IMR-90 (cell line): ENCODE data around the gene USP28. TPM values are rescaled to one million over a fixed set of nuclear protein-coding genes. Genes with fewer than 3 reads are reported as not detected.

Experiments
- ATAC-seq: fragments of 200-7000 bp; cut with Tn5 transposase; 2 replicates; pipeline ENCODE4 v1.9.1; 2020; ENCODE audit warnings: low read depth, mild to moderate bottlenecking, moderate library complexity
- BruUV-seq: library from RNA; stranded (reverse); fragments of 400-500 nt; replicated peaks from 2 replicates; lab custom pipeline; 2021; lab: Mats Ljungman, UMichigan
- CTCF ChIA-PET: fragments of 300-600 bp; formaldehyde crosslinking; extraction: SDS; loops from one replicate; lab custom pipeline; 2021; ENCODE audit warnings: antibody characterized with exemption; lab: Yijun Ruan, JAX
- POLR2A ChIA-PET: fragments of 300-600 bp; sonication (Branson Sonifier 250); formaldehyde crosslinking; loops from one replicate; lab custom pipeline; 2022; ENCODE audit warnings: antibody characterized with exemption; ENCODE audit not compliant: unreplicated experiment; lab: Charles Lee
- DNase-seq: peaks from one replicate; pipeline ENCODE4 v3.0.0; 2013
- H2AFZ ChIP-seq: replicated peaks from 2 replicates; pipeline ENCODE3; 2013; ENCODE audit warnings: low read length, mild to moderate bottlenecking; ENCODE audit not compliant: poor library complexity
- H2AK5ac ChIP-seq: 2 replicates; pipeline ENCODE4 v1.6.1; 2013; ENCODE audit warnings: low read depth, low read length, inconsistent platforms
- H2AK9ac ChIP-seq: replicated peaks from 2 replicates; pipeline ENCODE3; 2013; ENCODE audit warnings: mild to moderate bottlenecking, low read depth, low read length, moderate library complexity; ENCODE audit not compliant: poor library complexity
- H2BK120ac ChIP-seq: 2 replicates; pipeline ENCODE4 v1.6.1; 2013; ENCODE audit warnings: low read depth, low read length, inconsistent platforms
- H2BK15ac ChIP-seq: 3 replicates; pipeline ENCODE4 v1.6.1; 2013; ENCODE audit warnings: low read depth, low read length, inconsistent platforms
- H2BK20ac ChIP-seq: 2 replicates; pipeline ENCODE4 v1.6.1; 2013; ENCODE audit warnings: low read depth, mild to moderate bottlenecking, inconsistent platforms, low read length, moderate library complexity
- H2BK5ac ChIP-seq: 2 replicates; pipeline ENCODE4 v1.6.1; 2013; ENCODE audit warnings: mild to moderate bottlenecking, low read depth, low read length, inconsistent platforms; ENCODE audit not compliant: poor library complexity, severe bottlenecking
- H3K14ac ChIP-seq: replicated peaks from 2 replicates; pipeline ENCODE4 v1.6.1; 2013; ENCODE audit warnings: low read depth, low read length, inconsistent platforms
- H3K18ac ChIP-seq: 2 replicates; pipeline ENCODE4 v1.6.1; 2013; ENCODE audit warnings: low read depth, low read length, control low read depth
- H3K23ac ChIP-seq: 2 replicates; pipeline ENCODE4 v1.6.1; 2013; ENCODE audit warnings: low read depth, low read length, inconsistent platforms
- H3K27ac ChIP-seq: 2 replicates; pipeline ENCODE4 v1.5.1; 2013; ENCODE audit warnings: mild to moderate bottlenecking, control low read depth, low read length; ENCODE audit not compliant: insufficient read depth
- H3K27me3 ChIP-seq: 2 replicates; pipeline ENCODE4 v1.6.1; 2013; ENCODE audit warnings: low read length; ENCODE audit not compliant: control insufficient read depth, insufficient read depth
- H3K36me3 ChIP-seq: 2 replicates; pipeline ENCODE4 v1.6.1; 2013; ENCODE audit warnings: low read length, mixed read lengths; ENCODE audit not compliant: control insufficient read depth, insufficient read depth
- H3K4ac ChIP-seq: 2 replicates; pipeline ENCODE4 v1.6.1; 2013; ENCODE audit warnings: low read depth, low read length, inconsistent platforms
- H3K4me1 ChIP-seq: 2 replicates; pipeline ENCODE4 v1.6.1; 2013; ENCODE audit warnings: low read length, mixed read lengths; ENCODE audit not compliant: control insufficient read depth, insufficient read depth
- H3K4me2 ChIP-seq: 2 replicates; pipeline ENCODE4 v1.6.1; 2013; ENCODE audit warnings: low read depth, mild to moderate bottlenecking, control low read depth, low read length, moderate library complexity
- H3K4me3 ChIP-seq: 2 replicates; pipeline ENCODE4 v1.5.1; 2013; ENCODE audit warnings: low read depth, mild to moderate bottlenecking, control low read depth, low read length, moderate library complexity; ENCODE audit not compliant: insufficient read depth
- H3K56ac ChIP-seq: 2 replicates; pipeline ENCODE4 v1.6.1; 2013; ENCODE audit warnings: low read length, inconsistent platforms; ENCODE audit not compliant: insufficient read depth; ENCODE audit errors: extremely low read depth
- H3K79me1 ChIP-seq, 2 experiments: 2 replicates each; pipeline ENCODE4 v1.6.1; 2013; ENCODE audit warnings: low read length in 2 of 2, inconsistent platforms in 1 of 2, low read depth in 1 of 2
- H3K9ac ChIP-seq: 2 replicates; pipeline ENCODE4 v1.6.1; 2013; ENCODE audit warnings: low read depth, low read length, control low read depth
- H3K9me1 ChIP-seq: 2 replicates; pipeline ENCODE4 v1.6.1; 2013; ENCODE audit warnings: low read length, inconsistent platforms; ENCODE audit not compliant: insufficient read depth
- H3K9me3 ChIP-seq: 2 replicates; pipeline ENCODE4 v1.6.1; 2013; ENCODE audit warnings: low read length; ENCODE audit not compliant: control insufficient read depth, insufficient read depth
- H4K20me1 ChIP-seq: 2 replicates; pipeline ENCODE4 v1.6.1; 2013; ENCODE audit warnings: low read length, inconsistent platforms; ENCODE audit not compliant: insufficient read depth
- H4K5ac ChIP-seq: 2 replicates; pipeline ENCODE4 v1.6.1; 2013; ENCODE audit warnings: mild to moderate bottlenecking, low read depth, low read length, control low read depth
- H4K8ac ChIP-seq, 2 experiments: 2 replicates each; pipeline ENCODE4 v1.6.1; 2013; ENCODE audit warnings: low read depth in 2 of 2, low read length in 2 of 2, control low read depth in 1 of 2, inconsistent platforms in 1 of 2
- H4K91ac ChIP-seq: 2 replicates; pipeline ENCODE4 v1.6.1; 2013; ENCODE audit warnings: low read depth, low read length, inconsistent platforms; ENCODE audit not compliant: insufficient read depth
- BHLHE40 ChIP-seq: fragments of 150-350 bp; IDR thresholded peaks from 2 replicates; pipeline ENCODE4 v1.6.1; 2016; ENCODE audit warnings: mild to moderate bottlenecking, low read depth, low read length
- FOS ChIP-seq: fragments of 150-350 bp; IDR thresholded peaks from 2 replicates; pipeline ENCODE4 v1.6.1; 2016; ENCODE audit warnings: low read depth, low read length
- MAFK ChIP-seq: IDR thresholded peaks from 2 replicates; pipeline ENCODE4 v1.6.1; 2012; ENCODE audit warnings: low read depth, low read length, improper control_type of control experiment
- POLR2A ChIP-seq: IDR thresholded peaks from 2 replicates; pipeline ENCODE4 v1.6.1; 2012; ENCODE audit warnings: mild to moderate bottlenecking, low read depth, low read length
- RAD21 ChIP-seq: IDR thresholded peaks from 2 replicates; pipeline ENCODE4 v1.6.1; 2012; ENCODE audit warnings: low read length, improper control_type of control experiment
- RCOR1 ChIP-seq: IDR thresholded peaks from 2 replicates; pipeline ENCODE4 v1.6.1; 2012; ENCODE audit warnings: mild to moderate bottlenecking, low read length, improper control_type of control experiment; ENCODE audit not compliant: insufficient replicate concordance
- RFX5 ChIP-seq: IDR thresholded peaks from 2 replicates; pipeline ENCODE4 v1.8.0; 2012; ENCODE audit warnings: low read depth, mild to moderate bottlenecking, low read length, moderate library complexity
- SMC3 ChIP-seq: fragments of 150-350 bp; IDR thresholded peaks from 2 replicates; pipeline ENCODE4 v1.6.1; 2016; ENCODE audit warnings: low read depth, mild to moderate bottlenecking, antibody characterized with exemption, low read length, moderate library complexity
- USF2 ChIP-seq: fragments of 150-350 bp; IDR thresholded peaks from 2 replicates; pipeline ENCODE4 v1.6.1; 2017; ENCODE audit warnings: mild to moderate bottlenecking, antibody characterized with exemption, low read length, low read depth
- WGBS, 2 experiments: methylation state at CpG; one replicate each; pipeline versions ENCODE4 v1.1.5 to v1.1.7; 2013; ENCODE audit warnings: missing lambda C conversion rate in 2 of 2; ENCODE audit not compliant: insufficient read length in 1 of 2; ENCODE audit errors: extremely low coverage in 2 of 2; 5-methylcytosine and 5-hydroxymethylcytosine counted together
- dilution Hi-C: fragments of 300-500 bp; cut with HindIII; formaldehyde crosslinking; loops from one replicate; pipeline ENCODE4 v1.14.3; 2018; ENCODE audit warnings: low sequenced_read_pairs; ENCODE audit not compliant: unreplicated experiment
- in situ Hi-C: fragments of 300-500 bp; cut with MboI; formaldehyde crosslinking; loops from 3 replicates; pipeline ENCODE4 v1.14.3; 2019; ENCODE audit warnings: low sequenced_read_pairs, inconsistent platforms, mixed read lengths
- intact Hi-C: fragments of 100-400 bp; cut with micrococcal nuclease; formaldehyde crosslinking; loops from 2 replicates; pipeline ENCODE4 v1.10.0; 2022
- polyA plus RNA-seq, 3 experiments: library from polyadenylated mRNA; depleted of rRNA; stranded (reverse); fragments of >200 nt; gene quantifications; 2 replicates each; pipeline ENCODE4 v1.2.3, GENCODE V29; 2012; ENCODE audit warnings: low replicate concordance in 1 of 3
- total RNA-seq: library from RNA; depleted of rRNA; stranded (reverse); fragments of >200 nt; gene quantifications from 2 replicates; pipeline ENCODE4 v1.2.3, GENCODE V29; 2012
- TF ChIP-seq, protein P1 (sequence below): fragments of 150-350 bp; IDR thresholded peaks from 2 replicates; pipeline ENCODE4 v1.6.1; 2016; ENCODE audit warnings: low read depth, mild to moderate bottlenecking, low read length, moderate library complexity, borderline replicate concordance
- TF ChIP-seq, protein P2 (sequence below): conservative IDR thresholded peaks from 2 replicates; pipeline ENCODE4 v1.5.1; 2012; ENCODE audit warnings: mild to moderate bottlenecking, low read depth, low read length, improper control_type of control experiment

USP28 gene
- total and polyA plus RNA-seq, 2 of the 4 experiments (the other 2 are of a cell fraction) = 17.0 to 36.0 TPM

GRCh38 chr11:113849713-113850112 is 25.7 kb downstream of the USP28 start:
- no peak for DNase-seq
- Histone ChIP-seq H3K18ac (no peak overlapping the region), H3K4me3 (no peak overlapping the region), H3K4me2 (no peak overlapping the region), H3K23ac (no peak overlapping the region), H4K91ac (no peak overlapping the region), H2AK9ac (no peak overlapping the region), H2BK5ac (no peak overlapping the region), H3K9me1 (no peaks in the 10 kb centered on the region), H3K27ac (no peak overlapping the region), H3K9ac (no peak overlapping the region), H2AK5ac (no peak overlapping the region), H3K79me1 (no peaks in the 10 kb centered on the region), H3K56ac (no peak overlapping the region), H3K4me1 (no peaks in the 10 kb centered on the region), H3K9me3 (no peaks in the 10 kb centered on the region), H4K5ac (no peak overlapping the region), H3K27me3 (no peaks in the 10 kb centered on the region), H3K36me3 (peaks cover 11% of the 10 kb centered on the region), H4K8ac (no peak overlapping the region), H2BK120ac (no peak overlapping the region), H2BK20ac (no peak overlapping the region), H3K14ac (no peak overlapping the region), H2BK15ac (no peak overlapping the region), H4K20me1 (no peaks in the 10 kb centered on the region), H2AFZ (no peak overlapping the region), H3K4ac (no peak overlapping the region)
- ChIA-PET POLR2A (no interaction called here), CTCF (no interaction called here)
- intact Hi-C loops = loop anchor here (5.0 kb wide), 1 partner anchor 717 kb away; no protein-coding TSS in a partner anchor
- no peak for ATAC-seq
- BruUV-seq = no TSS peak
- in situ Hi-C loops = no loop called here
- no peak for TF ChIP-seq FOS
- no peak for TF ChIP-seq MAFK
- no peak for TF ChIP-seq RFX5
- TF ChIP-seq BHLHE40 = no peak
- TF ChIP-seq RCOR1 = no peak
- TF ChIP-seq, protein P1, sequence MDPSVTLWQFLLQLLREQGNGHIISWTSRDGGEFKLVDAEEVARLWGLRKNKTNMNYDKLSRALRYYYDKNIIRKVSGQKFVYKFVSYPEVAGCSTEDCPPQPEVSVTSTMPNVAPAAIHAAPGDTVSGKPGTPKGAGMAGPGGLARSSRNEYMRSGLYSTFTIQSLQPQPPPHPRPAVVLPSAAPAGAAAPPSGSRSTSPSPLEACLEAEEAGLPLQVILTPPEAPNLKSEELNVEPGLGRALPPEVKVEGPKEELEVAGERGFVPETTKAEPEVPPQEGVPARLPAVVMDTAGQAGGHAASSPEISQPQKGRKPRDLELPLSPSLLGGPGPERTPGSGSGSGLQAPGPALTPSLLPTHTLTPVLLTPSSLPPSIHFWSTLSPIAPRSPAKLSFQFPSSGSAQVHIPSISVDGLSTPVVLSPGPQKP = no peak
- no peak for TF ChIP-seq USF2
- TF ChIP-seq RAD21 = no peak
- no peak for TF ChIP-seq POLR2A
- TF ChIP-seq, protein P2, sequence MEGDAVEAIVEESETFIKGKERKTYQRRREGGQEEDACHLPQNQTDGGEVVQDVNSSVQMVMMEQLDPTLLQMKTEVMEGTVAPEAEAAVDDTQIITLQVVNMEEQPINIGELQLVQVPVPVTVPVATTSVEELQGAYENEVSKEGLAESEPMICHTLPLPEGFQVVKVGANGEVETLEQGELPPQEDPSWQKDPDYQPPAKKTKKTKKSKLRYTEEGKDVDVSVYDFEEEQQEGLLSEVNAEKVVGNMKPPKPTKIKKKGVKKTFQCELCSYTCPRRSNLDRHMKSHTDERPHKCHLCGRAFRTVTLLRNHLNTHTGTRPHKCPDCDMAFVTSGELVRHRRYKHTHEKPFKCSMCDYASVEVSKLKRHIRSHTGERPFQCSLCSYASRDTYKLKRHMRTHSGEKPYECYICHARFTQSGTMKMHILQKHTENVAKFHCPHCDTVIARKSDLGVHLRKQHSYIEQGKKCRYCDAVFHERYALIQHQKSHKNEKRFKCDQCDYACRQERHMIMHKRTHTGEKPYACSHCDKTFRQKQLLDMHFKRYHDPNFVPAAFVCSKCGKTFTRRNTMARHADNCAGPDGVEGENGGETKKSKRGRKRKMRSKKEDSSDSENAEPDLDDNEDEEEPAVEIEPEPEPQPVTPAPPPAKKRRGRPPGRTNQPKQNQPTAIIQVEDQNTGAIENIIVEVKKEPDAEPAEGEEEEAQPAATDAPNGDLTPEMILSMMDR = no peak
- no peak for TF ChIP-seq SMC3
- no CpG with 5 or more reads among the region's 4 CpGs for WGBS, 2 experiments
- dilution Hi-C loops = no loop called here
